HG03378 (cell line): Measurements from ENCODE around the gene TAF15.

Experiments
- ATAC-seq: cut with Tn5 transposase; IDR thresholded peaks from one replicate; pipeline ENCODE4 v1.9.1; 2021; ENCODE audit warnings: mild to moderate bottlenecking, moderate library complexity; ENCODE audit not compliant: unreplicated experiment

TAF15 gene

GRCh38 chr17:35808962-35809854 lies at the start of gene TAF15:
Gene TAF15, plus strand, starts transcription at chr17:35809484. Its CDS starts 86 bp downstream, at chr17:35809570.
- ATAC-seq, result peak; percentile 81

- no peak for ATAC-seq
Measured at GRCh38 chr17:35760587-35760986, 48.7 kb upstream of the TAF15 start, which contains the start of gene C17orf50. Gene C17orf50, plus strand, starts transcription at chr17:35760887. Its CDS starts 55 bp downstream, at chr17:35760942.

DNA sequence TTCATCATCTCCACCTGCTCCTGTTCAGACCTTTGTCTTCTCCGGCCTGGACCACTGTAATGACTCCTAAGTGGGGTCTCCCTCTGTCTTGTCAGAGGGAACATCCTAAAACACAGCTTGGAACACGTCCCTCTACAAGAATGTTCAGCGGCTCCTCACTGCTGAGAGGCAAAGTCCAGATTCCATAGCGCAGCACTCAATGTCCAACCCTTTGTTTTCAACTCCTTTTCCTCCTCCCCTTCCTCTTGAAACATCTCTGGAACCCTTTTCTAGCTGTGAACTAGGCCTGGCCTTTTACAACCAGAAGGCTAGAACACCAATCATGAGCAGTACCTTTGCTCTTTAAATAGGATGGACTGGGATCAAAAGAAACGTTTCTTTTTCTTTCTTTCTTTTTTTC lies 47.7 kb upstream of the TAF15 start:
- no peak for ATAC-seq

- ATAC-seq, result no peak
Measured at GRCh38 chr17:35763767-35764122, 45.5 kb upstream of the TAF15 start.

GRCh38 chr17:35764123-35764991 lies 44.9 kb upstream of the TAF15 start:
- ATAC-seq, result no peak

- no peak for ATAC-seq
Measured at GRCh38 chr17:35765086-35765710, 44.1 kb upstream of the TAF15 start.

DNA sequence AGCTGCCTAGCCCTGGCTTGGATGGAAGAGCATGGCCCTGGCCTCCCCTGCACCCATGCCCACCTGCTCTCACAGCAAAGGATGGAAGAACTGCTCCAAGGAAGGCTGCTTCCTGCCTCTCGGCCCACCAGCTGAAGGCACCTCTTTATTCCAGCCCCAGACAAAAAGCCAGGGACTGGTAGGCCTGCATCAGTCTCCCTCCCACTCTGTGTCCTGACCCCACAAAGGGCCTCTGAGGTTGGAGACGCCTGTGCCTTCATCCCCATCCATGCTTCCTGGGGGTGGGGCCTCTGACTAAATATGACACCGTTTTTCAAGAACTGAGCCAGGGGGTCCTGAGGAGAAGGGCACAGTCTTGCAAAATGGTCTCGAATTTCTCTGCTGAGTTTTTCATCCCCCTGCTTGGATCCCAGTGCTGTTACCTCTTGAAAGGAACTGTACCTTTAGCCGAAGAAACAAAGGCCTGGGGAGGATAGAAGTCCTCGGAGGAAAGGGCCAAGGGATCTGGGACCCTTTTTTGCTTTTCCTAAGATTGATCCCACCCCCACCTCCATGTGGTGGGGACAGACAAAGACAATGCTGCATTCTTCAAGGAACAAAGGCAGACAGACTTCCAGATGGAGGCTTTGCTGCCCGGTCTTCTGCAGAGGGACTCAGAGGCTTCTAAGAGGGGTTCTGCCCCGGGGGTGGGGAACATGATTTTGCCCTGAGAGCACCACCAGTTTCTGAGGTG lies 43.4 kb upstream of the TAF15 start:
- no peak for ATAC-seq

DNA sequence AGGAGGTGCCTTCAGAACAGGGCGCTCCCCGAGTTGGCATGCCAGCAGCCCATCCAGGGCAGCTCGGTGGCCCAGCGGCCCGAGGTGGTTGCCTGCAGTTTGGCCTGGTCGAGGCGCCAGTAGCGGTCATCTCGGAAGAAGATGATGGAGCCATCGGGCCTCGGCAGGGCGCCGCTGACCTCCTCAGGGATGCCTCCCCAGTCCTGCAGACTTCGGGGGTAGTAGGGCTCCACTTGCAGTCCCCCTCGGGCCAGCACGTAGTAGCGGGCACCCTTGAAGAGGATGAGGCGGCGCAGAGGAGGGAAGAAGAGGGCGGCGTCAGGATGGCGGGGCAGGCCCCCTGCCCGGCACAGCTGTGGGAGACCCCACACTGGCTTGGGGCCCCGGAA lies 42.8 kb upstream of the TAF15 start:
- no peak for ATAC-seq

- no peak for ATAC-seq
Measured at GRCh38 chr17:35766903-35767510, 42.3 kb upstream of the TAF15 start.

- ATAC-seq, result no peak
Measured at GRCh38 chr17:35768797-35769196, 40.5 kb upstream of the TAF15 start.

DNA sequence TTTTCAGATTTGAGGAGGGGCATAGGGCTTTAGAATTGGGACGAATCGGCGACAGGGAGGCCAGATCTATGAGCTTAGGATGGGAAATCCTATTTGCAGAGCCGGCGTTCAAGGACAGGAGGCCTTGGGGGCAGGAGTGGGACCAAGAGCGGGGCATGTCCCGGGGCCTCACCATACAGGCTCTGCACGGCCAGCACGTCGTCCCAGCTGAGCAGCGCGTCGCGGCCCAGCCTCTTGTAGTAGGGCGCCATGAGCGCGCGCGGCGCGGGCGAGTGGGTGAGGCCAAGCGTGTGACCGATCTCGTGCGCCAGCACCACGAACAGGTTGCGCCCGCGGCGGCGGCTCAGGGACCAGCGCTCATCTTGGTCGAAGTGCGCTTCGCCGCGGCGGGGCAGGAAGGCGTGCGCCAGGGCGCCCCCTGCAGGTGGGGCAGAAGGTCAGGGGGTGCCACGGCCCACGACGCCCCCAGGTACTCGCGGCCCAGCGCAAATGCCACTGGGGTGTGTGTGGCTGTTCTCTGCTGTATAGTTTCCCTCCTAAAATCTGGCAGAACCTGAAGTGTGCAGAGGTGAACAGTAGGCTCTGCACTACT lies 39.3 kb upstream of the TAF15 start:
- ATAC-seq, result no peak

DNA sequence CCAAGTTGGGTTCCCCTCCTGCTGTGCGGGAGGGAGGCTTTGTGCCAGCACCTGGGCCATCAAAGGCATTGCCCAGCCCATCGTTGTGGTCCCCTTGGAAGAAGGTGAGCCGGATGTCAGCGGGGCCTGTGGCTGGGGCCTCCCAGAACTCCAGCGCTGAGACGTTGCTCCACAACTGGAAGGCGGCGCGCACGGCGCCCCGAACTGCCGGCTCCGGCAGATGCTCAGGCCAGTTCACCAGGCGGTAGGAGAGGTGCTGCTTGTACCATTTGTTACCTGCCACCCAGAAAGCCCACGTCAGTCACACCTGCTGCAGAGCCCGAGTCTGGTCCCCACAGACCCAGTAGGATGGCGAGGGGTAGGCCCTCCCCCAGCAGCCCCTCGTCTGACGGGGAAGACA lies 36.2 kb upstream of the TAF15 start:
- no peak for ATAC-seq

- ATAC-seq, result no peak
Measured at GRCh38 chr17:35773679-35774425, 35.4 kb upstream of the TAF15 start.

DNA sequence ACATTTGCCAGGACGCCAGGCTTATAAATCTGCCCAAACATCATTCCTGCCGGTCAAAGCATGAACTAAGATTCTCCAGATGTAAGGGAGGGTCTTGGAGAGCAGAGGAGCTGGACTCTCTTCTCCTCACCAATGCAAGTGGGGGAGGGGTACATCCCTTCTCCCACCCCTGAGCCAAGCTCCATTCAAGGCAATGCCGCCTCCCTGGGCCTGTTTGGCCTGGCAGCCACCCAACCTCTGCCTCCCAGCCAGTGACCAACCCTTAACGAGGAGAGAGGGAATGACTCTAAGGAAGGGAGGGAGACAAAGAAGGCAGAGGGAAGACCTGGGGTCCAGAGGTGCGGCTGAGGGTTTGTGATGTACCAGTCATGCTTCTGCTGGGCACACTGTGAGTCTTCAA lies 34.8 kb upstream of the TAF15 start:
- ATAC-seq, result no peak

- no peak for ATAC-seq
Measured at GRCh38 chr17:35775039-35775438, 34.2 kb upstream of the TAF15 start.

DNA sequence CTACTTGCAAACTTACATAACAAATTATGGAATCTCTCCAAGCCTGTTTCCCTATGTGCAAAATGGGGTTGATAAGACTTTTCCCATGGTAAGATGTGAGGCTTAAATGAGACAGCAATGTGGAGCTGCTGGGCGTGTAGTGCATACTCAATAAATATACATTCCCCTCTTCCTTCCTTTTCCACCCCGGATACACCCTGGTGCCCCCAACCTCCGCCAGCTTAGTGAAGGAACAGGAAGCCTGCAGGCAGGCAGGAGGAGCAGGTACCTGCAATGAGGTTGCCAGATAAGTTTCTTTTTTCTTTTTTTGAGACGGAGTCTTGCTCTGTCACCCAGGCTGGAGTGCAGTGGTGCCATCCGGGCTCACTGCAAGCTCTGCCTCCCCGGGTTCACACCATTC lies 33.7 kb upstream of the TAF15 start:
- ATAC-seq, result no peak

GRCh38 chr17:35778641-35779196 lies 30.6 kb upstream of the TAF15 start:
- ATAC-seq, result no peak

DNA sequence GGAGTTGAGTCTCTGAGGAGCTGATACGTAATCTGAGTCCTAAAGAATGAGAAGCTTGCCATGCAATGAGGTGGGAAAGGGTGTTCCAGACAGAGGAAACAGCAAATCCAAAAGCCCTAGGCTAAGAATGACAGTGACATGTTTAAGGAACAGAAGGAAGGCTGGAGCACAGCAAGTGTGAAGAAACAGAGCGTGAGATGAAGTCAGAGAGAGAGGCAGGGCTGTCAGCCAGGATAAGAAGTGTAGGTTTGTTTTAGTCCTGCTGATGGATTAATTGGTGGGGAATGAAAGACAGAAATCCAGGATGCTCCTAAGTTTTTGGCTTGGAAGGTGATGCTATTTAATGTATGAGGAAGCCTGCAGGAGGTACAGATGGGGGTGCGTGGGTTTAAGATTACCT lies 28.3 kb upstream of the TAF15 start:
- ATAC-seq, result no peak

- ATAC-seq, result no peak
Measured at GRCh38 chr17:35784895-35785294, 24.4 kb upstream of the TAF15 start.
